GM12878 (cell line): ENCODE measurements around the gene CACNA1H. TPM values are rescaled to one million over a fixed set of nuclear protein-coding genes. Genes with fewer than 3 reads are reported as not detected.

Source experiments
- ATAC-seq: fragments of 200-7000 bp; cut with Tn5 transposase; 3 replicates; pipeline ENCODE4 v1.9.1; 2020; ENCODE audit warnings: mild to moderate bottlenecking, moderate library complexity
- BruUV-seq: library from RNA; stranded (reverse); fragments of 400-500 nt; replicated peaks from 2 replicates; lab custom pipeline; 2021; lab: Mats Ljungman, UMichigan
- CTCF ChIA-PET: fragments of 300-600 bp; sonication (Branson Sonifier 250); formaldehyde crosslinking; extraction: SDS; loops from one replicate; lab custom pipeline; 2021; ENCODE audit warnings: inconsistent platforms; lab: Yijun Ruan, JAX
- POLR2A ChIA-PET: fragments of 350-600 bp; formaldehyde crosslinking; extraction: SDS; loops from one replicate; lab custom pipeline; 2021; ENCODE audit warnings: inconsistent platforms; lab: Charles Lee
- RAD21 ChIA-PET: fragments of 300-600 bp; sonication (Branson Sonifier 250); formaldehyde crosslinking; loops from one replicate; lab custom pipeline; 2023; ENCODE audit warnings: antibody characterized with exemption; ENCODE audit not compliant: unreplicated experiment; lab: Charles Lee
- SMC1A ChIA-PET: fragments of 300-600 bp; sonication (Branson Sonifier 250); formaldehyde crosslinking; loops from one replicate; lab custom pipeline; 2023; ENCODE audit not compliant: unreplicated experiment, uncharacterized antibody; lab: Charles Lee
- DNase-seq: peaks from one replicate; pipeline ENCODE4 v3.0.0-alpha.2; 2011; ENCODE audit warnings: low read depth, low spot score
- FAIRE-seq: peaks from 3 replicates; lab custom pipeline; 2011; peaks lifted over from hg19 to GRCh38; lab: Jason Lieb, UNC
- H2AFZ ChIP-seq: 2 replicates; pipeline ENCODE4 v1.6.0; 2011; ENCODE audit warnings: low read depth, low read length, control low read depth; ENCODE audit not compliant: control insufficient read depth
- H3K27ac ChIP-seq: 2 replicates; pipeline ENCODE4 v1.5.1; 2011; ENCODE audit warnings: control low read depth; ENCODE audit not compliant: control insufficient read depth, insufficient read depth
- H3K27me3 ChIP-seq, 2 experiments: replicated peaks in 1 of 2; 2 replicates each; pipeline versions ENCODE4 v1.6.0 to v1.6.1; 2011; ENCODE audit warnings: low read length in 1 of 2; ENCODE audit not compliant: control insufficient read depth in 2 of 2, insufficient read depth in 2 of 2
- H3K36me3 ChIP-seq, 2 experiments: 2 replicates each; pipeline ENCODE4 v1.5.1; 2011; ENCODE audit warnings: low read length in 1 of 2; ENCODE audit not compliant: control insufficient read depth in 2 of 2, insufficient read depth in 2 of 2
- H3K4me1 ChIP-seq: 2 replicates; pipeline ENCODE4 v1.6.1; 2011; ENCODE audit warnings: mild to moderate bottlenecking, low read length, moderate library complexity, mixed read lengths; ENCODE audit not compliant: control insufficient read depth, insufficient read depth
- H3K4me2 ChIP-seq: 2 replicates; pipeline ENCODE4 v1.6.0; 2011; ENCODE audit warnings: control low read depth; ENCODE audit not compliant: control insufficient read depth, insufficient read depth
- H3K4me3 ChIP-seq: fragments of 200-600 bp; sonication (generic); 2 replicates; pipeline ENCODE4 v1.5.1; 2016
- H3K79me2 ChIP-seq: 2 replicates; pipeline ENCODE4 v1.6.0; 2011; ENCODE audit warnings: low read length; ENCODE audit not compliant: control insufficient read depth, insufficient read depth
- H3K9ac ChIP-seq: 2 replicates; pipeline ENCODE4 v1.8.0; 2011; ENCODE audit warnings: low read length, control low read depth, mixed read lengths; ENCODE audit not compliant: control insufficient read depth, insufficient read depth
- H3K9me3 ChIP-seq: replicated peaks from 3 replicates; pipeline ENCODE4 v1.5.1; 2011; ENCODE audit warnings: mild to moderate bottlenecking, low read length; ENCODE audit not compliant: control insufficient read depth, insufficient read depth
- H4K20me1 ChIP-seq: 2 replicates; pipeline ENCODE4 v1.6.0; 2011; ENCODE audit not compliant: control insufficient read depth, insufficient read depth
- PAX5 ChIP-seq: IDR thresholded peaks from 2 replicates; pipeline ENCODE4 v1.6.1; 2011; ENCODE audit warnings: low read depth, low read length, borderline replicate concordance
- STAT1 ChIP-seq: fragments of 450-650 bp; conservative IDR thresholded peaks from 2 replicates; pipeline ENCODE4 v1.6.1; 2014; ENCODE audit warnings: antibody characterized with exemption, mild to moderate bottlenecking
- WGBS: methylation state at CpG from one replicate; pipeline ENCODE4 v1.1.6; 2016; ENCODE audit warnings: low lambda C conversion rate; ENCODE audit not compliant: insufficient replicate concordance, insufficient coverage; ENCODE audit errors: missing lambda C conversion rate; 5-methylcytosine and 5-hydroxymethylcytosine counted together
- in situ Hi-C: fragments of 300-500 bp; cut with MboI; formaldehyde crosslinking; loops from 9 replicates; pipeline ENCODE4 v1.14.3; 2018; ENCODE audit warnings: mixed read lengths
- intact Hi-C: fragments of 100-400 bp; cut with micrococcal nuclease; formaldehyde crosslinking; loops from one replicate; pipeline ENCODE4 v1.14.2; 2022; ENCODE audit not compliant: unreplicated experiment
- polyA plus RNA-seq, 11 experiments: library from polyadenylated mRNA; depleted of rRNA in 4 of 11; unstranded in 6 of 11; stranded (reverse) in 5 of 11; fragments of >200 nt; fragmentation: Nextera tagmentation in 4 of 11; fragmentation: Illumina TruSeq in 1 of 11; extraction: Ambion mirVana in 4 of 11; extraction: Trizol in 1 of 11; gene quantifications; 1 replicate in 1 of 11; 2 replicates in 10 of 11; pipeline versions ENCODE4 v1.2.1 to v1.2.3, GENCODE V29; 2011 to 2016; ENCODE audit warnings: inconsistent platforms in 2 of 11, missing spikeins in 2 of 11, low read depth in 1 of 11
- total RNA-seq, 4 experiments: library from RNA; depleted of rRNA in 3 of 4; stranded (reverse); fragments of >200 nt in 3 of 4; fragmentation: Illumina TruSeq in 1 of 4; extraction: Trizol in 1 of 4; gene quantifications; 2 replicates each; pipeline versions ENCODE4 v1.2.1 to v1.2.3, GENCODE V29; 2013 to 2021
- TF ChIP-seq, protein P1 (sequence below): IDR thresholded peaks from 2 replicates; pipeline ENCODE4 v1.6.1; 2012; ENCODE audit warnings: mild to moderate bottlenecking, low read depth, low read length
- TF ChIP-seq, protein P2 (sequence below): IDR thresholded peaks from 2 replicates; pipeline ENCODE4 v1.6.1; 2011; ENCODE audit warnings: low read depth, mild to moderate bottlenecking, low read length, moderate library complexity, borderline replicate concordance; ENCODE audit errors: extremely low read depth

The CACNA1H gene
- total and polyA plus RNA-seq, 10 of the 15 experiments (the other 5 are each of a cell fraction or from before 2014, with no cell fraction given), result 0.03 to 0.54 TPM; not detected in 8

DNA sequence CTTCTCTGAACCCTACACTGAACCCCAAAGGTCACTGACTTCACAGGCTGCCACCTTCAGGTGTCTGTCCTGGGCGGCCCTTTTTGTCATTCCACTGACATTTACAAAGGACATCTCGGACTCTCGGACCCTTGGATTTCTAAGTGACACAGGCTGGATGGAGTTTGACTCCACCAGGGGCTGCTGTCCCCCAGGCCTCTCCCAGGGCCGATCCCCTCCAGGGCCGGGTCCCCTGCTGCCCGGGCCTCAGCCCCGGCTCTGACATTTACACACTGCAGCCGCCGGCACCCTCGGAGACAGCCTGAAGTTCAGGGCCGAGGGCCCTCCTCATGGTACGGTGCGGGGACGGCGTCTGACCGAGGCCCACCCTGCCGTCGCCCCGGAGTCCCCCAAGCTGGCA lies 24.1 kb downstream of the CACNA1H start:
- no peak for TF ChIP-seq PAX5
- TF ChIP-seq, protein P1, sequence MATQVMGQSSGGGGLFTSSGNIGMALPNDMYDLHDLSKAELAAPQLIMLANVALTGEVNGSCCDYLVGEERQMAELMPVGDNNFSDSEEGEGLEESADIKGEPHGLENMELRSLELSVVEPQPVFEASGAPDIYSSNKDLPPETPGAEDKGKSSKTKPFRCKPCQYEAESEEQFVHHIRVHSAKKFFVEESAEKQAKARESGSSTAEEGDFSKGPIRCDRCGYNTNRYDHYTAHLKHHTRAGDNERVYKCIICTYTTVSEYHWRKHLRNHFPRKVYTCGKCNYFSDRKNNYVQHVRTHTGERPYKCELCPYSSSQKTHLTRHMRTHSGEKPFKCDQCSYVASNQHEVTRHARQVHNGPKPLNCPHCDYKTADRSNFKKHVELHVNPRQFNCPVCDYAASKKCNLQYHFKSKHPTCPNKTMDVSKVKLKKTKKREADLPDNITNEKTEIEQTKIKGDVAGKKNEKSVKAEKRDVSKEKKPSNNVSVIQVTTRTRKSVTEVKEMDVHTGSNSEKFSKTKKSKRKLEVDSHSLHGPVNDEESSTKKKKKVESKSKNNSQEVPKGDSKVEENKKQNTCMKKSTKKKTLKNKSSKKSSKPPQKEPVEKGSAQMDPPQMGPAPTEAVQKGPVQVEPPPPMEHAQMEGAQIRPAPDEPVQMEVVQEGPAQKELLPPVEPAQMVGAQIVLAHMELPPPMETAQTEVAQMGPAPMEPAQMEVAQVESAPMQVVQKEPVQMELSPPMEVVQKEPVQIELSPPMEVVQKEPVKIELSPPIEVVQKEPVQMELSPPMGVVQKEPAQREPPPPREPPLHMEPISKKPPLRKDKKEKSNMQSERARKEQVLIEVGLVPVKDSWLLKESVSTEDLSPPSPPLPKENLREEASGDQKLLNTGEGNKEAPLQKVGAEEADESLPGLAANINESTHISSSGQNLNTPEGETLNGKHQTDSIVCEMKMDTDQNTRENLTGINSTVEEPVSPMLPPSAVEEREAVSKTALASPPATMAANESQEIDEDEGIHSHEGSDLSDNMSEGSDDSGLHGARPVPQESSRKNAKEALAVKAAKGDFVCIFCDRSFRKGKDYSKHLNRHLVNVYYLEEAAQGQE, result no peak
- TF ChIP-seq, protein P2, sequence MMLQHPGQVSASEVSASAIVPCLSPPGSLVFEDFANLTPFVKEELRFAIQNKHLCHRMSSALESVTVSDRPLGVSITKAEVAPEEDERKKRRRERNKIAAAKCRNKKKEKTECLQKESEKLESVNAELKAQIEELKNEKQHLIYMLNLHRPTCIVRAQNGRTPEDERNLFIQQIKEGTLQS, result no peak
- TF ChIP-seq STAT1, result no peak
- ChIA-PET RAD21 (no interaction called here), CTCF (no interaction called here), POLR2A (no interaction called here), SMC1A (no interaction called here)
- Histone ChIP-seq H3K36me3 (no peaks in the 10 kb centered on the region), H4K20me1 (no peaks in the 10 kb centered on the region), H3K4me1 (no peaks in the 10 kb centered on the region), H2AFZ (no peak overlapping the region), H3K9ac (no peak overlapping the region), H3K79me2 (no peaks in the 10 kb centered on the region), H3K4me2 (no peak overlapping the region), H3K27ac (no peak overlapping the region), H3K9me3 (no peaks in the 10 kb centered on the region), H3K27me3 (no peaks in the 10 kb centered on the region), H3K4me3 (no peak overlapping the region)
- FAIRE-seq (no peak), DNase-seq (no peak), ATAC-seq (no peak)
- BruUV-seq, result no TSS peak
- 52% methylated on average over 19 of the region's 19 CpGs for WGBS
- intact Hi-C loops, result no loop called here
- in situ Hi-C loops, result no loop called here
